Astrocyte (in vitro differentiated cells and primary cell): ENCODE data around the gene OCA2. TPM values are rescaled to one million over a fixed set of nuclear protein-coding genes. Genes with fewer than 3 reads are reported as not detected.
A peak's percentile ranks its signal among the peaks of the same experiment; 100 is the strongest.

Experiments used
- DNase-seq: peaks from one replicate; pipeline ENCODE4 v3.0.0-alpha.2; 2010; ENCODE audit warnings: low read depth
- FAIRE-seq: peaks from 2 replicates; lab custom pipeline; 2011; peaks lifted over from hg19 to GRCh38; lab: Jason Lieb, UNC
- H2AFZ ChIP-seq: 2 replicates; pipeline ENCODE4 v1.6.0; 2012; ENCODE audit warnings: low read depth, low read length, inconsistent platforms
- H3K27ac ChIP-seq: 2 replicates; pipeline ENCODE4 v1.5.1; 2011; ENCODE audit warnings: low read depth, low read length, inconsistent platforms
- H3K27me3 ChIP-seq: 2 replicates; pipeline ENCODE4 v1.6.0; 2011; ENCODE audit warnings: low read length, inconsistent platforms; ENCODE audit not compliant: insufficient read depth
- H3K36me3 ChIP-seq: 2 replicates; pipeline ENCODE4 v1.5.1; 2011; ENCODE audit warnings: low read length, inconsistent platforms; ENCODE audit not compliant: insufficient read depth
- H3K4me1 ChIP-seq: 2 replicates; pipeline ENCODE4 v1.5.1; 2011; ENCODE audit warnings: low read length, inconsistent platforms; ENCODE audit not compliant: insufficient read depth
- H3K4me2 ChIP-seq: 2 replicates; pipeline ENCODE4 v1.6.0; 2012; ENCODE audit warnings: low read length, inconsistent platforms
- H3K4me3 ChIP-seq: 2 replicates; pipeline ENCODE4 v1.5.1; 2011; ENCODE audit warnings: low read depth, mild to moderate bottlenecking, low read length, inconsistent platforms; ENCODE audit not compliant: insufficient read depth
- H3K79me2 ChIP-seq: 2 replicates; pipeline ENCODE4 v1.6.0; 2012; ENCODE audit warnings: mild to moderate bottlenecking, low read length, inconsistent platforms; ENCODE audit not compliant: insufficient read depth
- H3K9ac ChIP-seq: 2 replicates; pipeline ENCODE4 v1.6.0; 2012; ENCODE audit warnings: mild to moderate bottlenecking, low read length, inconsistent platforms
- H3K9me3 ChIP-seq: 2 replicates; pipeline ENCODE4 v1.5.1; 2012; ENCODE audit warnings: low read depth, mild to moderate bottlenecking, low read length, inconsistent platforms; ENCODE audit not compliant: insufficient read depth
- H4K20me1 ChIP-seq: 2 replicates; pipeline ENCODE4 v1.6.0; 2012; ENCODE audit warnings: low read length, inconsistent platforms; ENCODE audit not compliant: insufficient read depth
- H3K27ac Mint-ChIP-seq: one replicate; pipeline ENCODE4 v1.8.0; 2021; ENCODE audit warnings: mild to moderate bottlenecking, mixed read lengths; ENCODE audit not compliant: unreplicated experiment
- H3K27me3 Mint-ChIP-seq: one replicate; pipeline ENCODE4 v1.8.0; 2021; ENCODE audit warnings: low read depth, mixed read lengths; ENCODE audit not compliant: unreplicated experiment
- H3K36me3 Mint-ChIP-seq: one replicate; pipeline ENCODE4 v1.8.0; 2021; ENCODE audit warnings: low read depth, mixed read lengths; ENCODE audit not compliant: unreplicated experiment
- H3K4me1 Mint-ChIP-seq: one replicate; pipeline ENCODE4 v1.8.0; 2021; ENCODE audit warnings: low read depth, mixed read lengths; ENCODE audit not compliant: unreplicated experiment
- H3K4me3 Mint-ChIP-seq: one replicate; pipeline ENCODE4 v1.8.0; 2021; ENCODE audit warnings: mild to moderate bottlenecking, moderate library complexity, mixed read lengths; ENCODE audit not compliant: unreplicated experiment
- H3K9me3 Mint-ChIP-seq: one replicate; pipeline ENCODE4 v1.8.0; 2021; ENCODE audit warnings: mild to moderate bottlenecking, mixed read lengths; ENCODE audit not compliant: unreplicated experiment
- CTCF ChIP-seq: IDR thresholded peaks from 2 replicates; pipeline ENCODE4 v1.5.1; 2011; ENCODE audit warnings: low read depth, mild to moderate bottlenecking, inconsistent platforms, low read length, moderate library complexity; ENCODE audit not compliant: insufficient read depth
- EZH2 ChIP-seq: IDR thresholded peaks from 2 replicates; pipeline ENCODE4 v1.6.1; 2012; ENCODE audit warnings: mild to moderate bottlenecking, low read length, inconsistent platforms; ENCODE audit not compliant: insufficient read depth
- total RNA-seq: library from RNA; stranded (reverse); gene quantifications from 2 replicates; pipeline ENCODE4 v1.2.1, GENCODE V29; 2021

Gene OCA2
- total RNA-seq, 1 donor from 2014 or later: 2.9 TPM

- Mint-ChIP-seq H3K36me3 (peaks cover 3% of the 10 kb centered on the region), H3K4me3 (no peak overlapping the region), H3K27me3 (peaks cover 18% of the 10 kb centered on the region), H3K9me3 (no peaks in the 10 kb centered on the region), H3K4me1 (peaks cover 16% of the 10 kb centered on the region), H3K27ac (no peak overlapping the region)
- Histone ChIP-seq H3K27me3 (no peaks in the 10 kb centered on the region), H3K9me3 (no peaks in the 10 kb centered on the region), H2AFZ (no peak overlapping the region), H3K4me2 (no peak overlapping the region), H3K36me3 (no peaks in the 10 kb centered on the region), H3K27ac (no peak overlapping the region), H3K79me2 (no peaks in the 10 kb centered on the region), H3K4me1 (peaks cover 7% of the 10 kb centered on the region), H3K4me3 (no peak overlapping the region), H4K20me1 (no peaks in the 10 kb centered on the region), H3K9ac (no peak overlapping the region)
- FAIRE-seq (no peak), DNase-seq (no peak)
- no peak for TF ChIP-seq CTCF
- TF ChIP-seq EZH2: no peak
Observed at GRCh38 chr15:28022961-28023360, 76.2 kb downstream of the OCA2 start.

DNA sequence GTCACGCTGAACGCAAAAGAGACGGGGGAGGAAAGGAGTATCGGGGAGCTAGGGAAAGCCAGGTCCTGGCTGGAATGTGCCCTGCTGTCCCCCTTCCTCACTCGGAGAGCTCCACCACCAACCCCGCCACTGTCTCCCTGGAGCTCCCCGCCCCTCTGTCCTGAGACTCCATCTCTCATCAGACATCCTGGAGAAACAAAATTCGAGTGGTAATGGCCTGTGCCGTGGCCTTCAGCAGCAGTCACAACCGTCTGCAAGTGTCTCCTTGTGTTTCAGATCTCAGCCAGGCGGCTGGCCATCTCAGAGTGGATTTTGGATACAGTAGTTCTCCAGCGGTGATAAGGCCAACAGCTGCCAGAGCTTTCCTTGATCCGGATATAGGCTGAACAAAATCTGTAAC, 76.9 kb downstream of the OCA2 start:
- Mint-ChIP-seq H3K9me3 (no peaks in the 10 kb centered on the region), H3K27ac (peak overlapping the region; percentile 26), H3K4me3 (no peak overlapping the region), H3K36me3 (peaks cover 1% of the 10 kb centered on the region), H3K27me3 (peaks cover 18% of the 10 kb centered on the region), H3K4me1 (peaks cover 16% of the 10 kb centered on the region)
- H2AFZ ChIP-seq: no peak overlapping the region
- TF ChIP-seq CTCF (no peak), EZH2 (no peak)
- no peak overlapping the region for H3K27ac ChIP-seq
- peaks cover 7% of the 10 kb centered on the region for H3K4me1 ChIP-seq
- no peak overlapping the region for H3K9ac ChIP-seq
- H3K36me3 ChIP-seq: no peaks in the 10 kb centered on the region
- no peaks in the 10 kb centered on the region for H3K27me3 ChIP-seq
- no peak for DNase-seq
- no peaks in the 10 kb centered on the region for H3K79me2 ChIP-seq
- FAIRE-seq: no peak
- H3K4me2 ChIP-seq: peak overlapping the region; percentile 59
- H3K4me3 ChIP-seq: no peak overlapping the region
- H4K20me1 ChIP-seq: no peaks in the 10 kb centered on the region
- no peaks in the 10 kb centered on the region for H3K9me3 ChIP-seq

DNA sequence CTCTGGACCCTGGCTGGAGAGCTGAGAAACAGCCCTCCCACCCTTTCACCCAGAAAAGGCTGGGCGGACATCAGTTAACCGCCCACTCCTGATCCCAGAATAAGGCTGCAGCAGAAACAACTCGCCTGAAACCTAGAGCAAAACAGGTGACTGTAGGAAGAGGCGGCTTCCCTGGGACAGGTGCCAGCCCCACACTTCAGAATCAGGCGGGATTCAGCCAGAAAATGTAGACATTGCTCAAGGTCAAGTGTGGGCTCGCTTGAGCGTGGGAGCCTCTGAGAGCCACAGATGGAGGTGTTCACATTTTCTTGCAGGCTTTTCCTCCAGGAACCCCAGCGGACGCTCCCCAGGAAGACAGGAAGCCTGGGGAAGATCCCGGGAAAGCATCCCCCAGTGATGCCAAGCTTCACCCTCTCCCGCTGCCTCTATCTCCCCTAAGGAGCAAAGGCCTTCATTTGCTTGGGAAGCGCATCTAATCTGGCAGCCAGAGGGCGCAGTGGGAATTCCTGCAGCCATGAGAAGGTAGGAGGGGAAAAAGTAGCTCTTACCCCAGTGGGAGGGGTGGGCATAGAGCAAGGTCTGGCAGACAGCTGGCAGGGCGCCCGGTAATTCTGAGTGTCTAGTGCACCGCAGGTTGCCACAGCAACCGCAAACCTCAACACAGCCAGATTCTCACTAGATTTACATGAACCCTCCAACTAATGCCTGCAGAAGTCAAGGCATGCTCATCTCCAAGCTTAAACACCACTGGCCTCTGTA, 77.7 kb downstream of the OCA2 start:
- Histone ChIP-seq H3K4me3 (no peak overlapping the region), H3K27me3 (no peaks in the 10 kb centered on the region), H3K9ac (no peak overlapping the region), H3K36me3 (no peaks in the 10 kb centered on the region), H3K9me3 (no peaks in the 10 kb centered on the region), H3K27ac (no peak overlapping the region), H2AFZ (no peak overlapping the region), H3K4me1 (peaks cover 7% of the 10 kb centered on the region), H3K4me2 (peak overlapping the region; percentile 59), H4K20me1 (no peaks in the 10 kb centered on the region), H3K79me2 (no peaks in the 10 kb centered on the region)
- FAIRE-seq (no peak), DNase-seq (peak; percentile 78)
- Mint-ChIP-seq H3K27ac (peak overlapping the region; percentile 26), H3K36me3 (peaks cover 1% of the 10 kb centered on the region), H3K9me3 (no peaks in the 10 kb centered on the region), H3K4me3 (no peak overlapping the region), H3K4me1 (peaks cover 16% of the 10 kb centered on the region), H3K27me3 (peaks cover 18% of the 10 kb centered on the region)
- TF ChIP-seq EZH2 (no peak), CTCF (peak; percentile 42)
